ENCODE data around the gene E2F8.

The E2F8 gene

DNA sequence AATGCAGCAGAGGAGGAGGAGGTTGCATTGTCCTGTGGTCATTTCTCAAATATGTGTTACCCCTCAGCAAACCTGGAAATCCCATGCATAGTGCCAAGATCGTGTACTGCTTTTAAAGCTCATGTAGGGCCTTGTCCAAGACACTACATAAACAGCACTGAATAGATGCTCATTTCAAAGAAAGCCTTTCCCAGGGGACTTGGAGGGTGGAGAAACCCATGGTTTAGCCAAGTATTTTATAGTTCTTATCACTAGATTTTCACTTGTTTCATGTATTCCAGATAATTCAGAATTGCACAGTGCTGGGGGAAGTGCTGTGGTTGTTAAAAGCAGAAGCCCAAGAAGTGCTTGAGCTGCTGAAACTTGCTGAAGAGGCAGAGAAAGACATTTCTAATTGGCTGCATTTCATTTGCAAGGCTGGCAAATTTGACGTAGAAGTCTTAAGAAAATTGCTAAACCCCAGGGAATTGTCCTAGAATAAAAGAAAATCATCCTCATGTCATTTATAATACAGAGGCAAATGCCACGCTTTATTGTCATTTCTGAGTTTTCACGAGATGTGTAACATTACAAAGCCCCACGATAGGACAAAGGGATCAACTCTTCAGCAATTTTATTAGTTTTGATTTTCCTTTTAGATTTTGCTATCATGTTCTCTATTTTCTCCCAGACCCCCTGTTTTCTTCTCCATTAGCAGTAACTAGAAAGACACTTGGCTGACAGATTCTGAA is 59.0 kb downstream of the E2F8 start:
- no peak for DNase-seq

DNA sequence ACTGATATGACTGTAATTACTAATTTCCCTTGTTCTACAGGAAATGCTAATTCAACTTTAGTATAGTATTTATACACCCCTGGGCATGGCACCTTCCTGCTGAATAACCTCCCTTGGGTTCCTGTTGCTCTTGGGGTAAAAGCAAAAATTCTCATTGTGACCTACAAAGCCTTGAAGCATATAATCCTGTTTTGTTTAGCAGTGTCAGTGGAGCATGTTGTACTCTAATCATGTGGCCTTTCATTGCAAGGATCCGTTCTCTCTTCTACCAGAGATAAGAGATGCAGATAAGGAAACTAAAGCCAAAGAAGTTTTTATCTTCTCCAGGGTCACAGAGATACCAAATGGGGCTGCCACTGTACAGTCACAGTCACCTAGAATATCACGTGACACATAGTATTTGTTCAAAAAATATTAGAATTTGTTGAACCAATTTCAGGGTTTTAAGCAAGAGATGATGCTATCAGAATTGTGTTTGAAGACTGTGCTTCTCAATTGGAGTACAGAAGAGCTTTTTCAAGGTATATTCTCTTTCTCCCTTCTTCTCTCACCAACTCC is 64.0 kb downstream of the E2F8 start:
- DNase-seq = no peak

Measured in activated T-cell treated with anti-CD3 and anti-CD28 coated beads for 4 hours (primary cell).